NCI-H69 (cell line): ENCODE measurements around the gene FHOD3.

Experiments used
- DNase-seq: peaks from one replicate; lab custom pipeline; 2025; lab: John Stamatoyannopoulos, UW

The FHOD3 gene

GRCh38 chr18:36630917-36631316 is 333.4 kb downstream of the FHOD3 start:
- no peak for DNase-seq

GRCh38 chr18:36633961-36634412 is 336.5 kb downstream of the FHOD3 start:
- peak; percentile 99 for DNase-seq

- DNase-seq, result peak; percentile 96
These were observed 337.2 kb downstream of the FHOD3 start for GRCh38 chr18:36634573-36635216.

GRCh38 chr18:36635414-36636096 is 338.0 kb downstream of the FHOD3 start:
- peak; percentile 24 for DNase-seq

- DNase-seq, result no peak
These were observed 338.8 kb downstream of the FHOD3 start for GRCh38 chr18:36636237-36636817.

GRCh38 chr18:36638224-36638623 is 340.7 kb downstream of the FHOD3 start:
- no peak for DNase-seq

- no peak for DNase-seq
These were observed 342.8 kb downstream of the FHOD3 start for GRCh38 chr18:36640021-36640952.

- no peak for DNase-seq
These were observed 345.5 kb downstream of the FHOD3 start for GRCh38 chr18:36643061-36643460.

- no peak for DNase-seq
These were observed 351.3 kb downstream of the FHOD3 start for GRCh38 chr18:36648803-36649202.

- no peak for DNase-seq
These were observed 351.7 kb downstream of the FHOD3 start for GRCh38 chr18:36649205-36649604.

GRCh38 chr18:36650266-36650665 is 352.8 kb downstream of the FHOD3 start:
- DNase-seq, result peak; percentile 74

GRCh38 chr18:36650906-36651305 is 353.4 kb downstream of the FHOD3 start:
- peak; percentile 89 for DNase-seq

GRCh38 chr18:36652503-36652902 is 355.0 kb downstream of the FHOD3 start:
- peak; percentile 50 for DNase-seq

GRCh38 chr18:36653141-36653869 is 355.8 kb downstream of the FHOD3 start:
- no peak for DNase-seq

GRCh38 chr18:36653870-36654269 is 356.4 kb downstream of the FHOD3 start:
- no peak for DNase-seq

- no peak for DNase-seq
These were observed 357.6 kb downstream of the FHOD3 start for GRCh38 chr18:36655074-36655473.

GRCh38 chr18:36655930-36656329 is 358.4 kb downstream of the FHOD3 start:
- no peak for DNase-seq

GRCh38 chr18:36658611-36659010 is 361.1 kb downstream of the FHOD3 start:
- no peak for DNase-seq

GRCh38 chr18:36660311-36660710 is 362.8 kb downstream of the FHOD3 start:
- no peak for DNase-seq

- DNase-seq, result peak; percentile 74
These were observed 364.5 kb downstream of the FHOD3 start for GRCh38 chr18:36661999-36662398.

GRCh38 chr18:36663312-36663711 is 365.8 kb downstream of the FHOD3 start:
- no peak for DNase-seq
